Left renal cortex interstitium (tissue), 4 donors: Measurements from ENCODE around the gene RPL26. TPM values are rescaled to one million over a fixed set of nuclear protein-coding genes. Genes with fewer than 3 reads are reported as not detected.

Experiments
- DNase-seq, 4 donors: peaks; one replicate each; pipeline ENCODE4 v3.0.0-alpha.2; 2013; ENCODE audit warnings: low read depth in 4 of 4, low spot score in 2 of 4, missing footprints in 1 of 4
- polyA plus RNA-seq, 4 donors: library from polyadenylated mRNA; unstranded; fragments of 120-200 nt; gene quantifications; one replicate each; pipeline ENCODE4 v1.2.1, GENCODE V29; 2013; ENCODE audit not compliant: insufficient read length in 4 of 4

The RPL26 gene
- polyA plus RNA-seq: 1,000 to 10,000 TPM; 2,416 to 3,586 (median 2,581) TPM

GRCh38 chr17:8383143-8383822 is at the start of gene RPL26:
Gene RPL26 (minus strand): TSS chr17:8383193. CDS start chr17:8382310, 883 bp downstream.
- DNase-seq: peak; percentile 91 to 99 (median 98)

- DNase-seq: no peak
Measured at GRCh38 chr17:8430966-8431365, 48.0 kb upstream of the RPL26 start.

GRCh38 chr17:8426802-8427201 is 43.8 kb upstream of the RPL26 start:
- no peak for DNase-seq

- DNase-seq: no peak
Measured at GRCh38 chr17:8426094-8426720, 43.2 kb upstream of the RPL26 start.

GRCh38 chr17:8421571-8421970 is 38.6 kb upstream of the RPL26 start:
- DNase-seq: no peak

GRCh38 chr17:8420041-8420934 is 37.3 kb upstream of the RPL26 start:
- peak in 2 of 4 donors; percentile 38 to 54 for DNase-seq

- DNase-seq: no peak
Measured at GRCh38 chr17:8419305-8419704, 36.3 kb upstream of the RPL26 start.

GRCh38 chr17:8418471-8418870 is 35.5 kb upstream of the RPL26 start:
- DNase-seq: no peak

- no peak for DNase-seq
Measured at GRCh38 chr17:8417806-8418205, 34.8 kb upstream of the RPL26 start.

GRCh38 chr17:8413938-8414337 is 30.9 kb upstream of the RPL26 start:
- no peak for DNase-seq

- DNase-seq: no peak
Measured at GRCh38 chr17:8413328-8413727, 30.3 kb upstream of the RPL26 start.

- DNase-seq: no peak
Measured at GRCh38 chr17:8412089-8412488, 29.1 kb upstream of the RPL26 start.

GRCh38 chr17:8410883-8411238 is 27.9 kb upstream of the RPL26 start:
- no peak for DNase-seq

GRCh38 chr17:8409966-8410882 is 27.2 kb upstream of the RPL26 start:
- peak; percentile 75 to 91 (median 76) for DNase-seq

GRCh38 chr17:8408371-8408770 is 25.4 kb upstream of the RPL26 start:
- DNase-seq: no peak

GRCh38 chr17:8406174-8406573 is 23.2 kb upstream of the RPL26 start:
- DNase-seq: no peak

GRCh38 chr17:8405499-8406016 is 22.6 kb upstream of the RPL26 start:
- DNase-seq: no peak

- no peak for DNase-seq
Measured at GRCh38 chr17:8402921-8403536, 20.0 kb upstream of the RPL26 start.

GRCh38 chr17:8401107-8401506 is 18.1 kb upstream of the RPL26 start:
- no peak for DNase-seq

GRCh38 chr17:8398980-8399379 is 16.0 kb upstream of the RPL26 start:
- DNase-seq: no peak
